Ishikawa (cell line): Measurements from ENCODE around the gene DVL3.
A peak's percentile ranks its signal among the peaks of the same experiment; 100 is the strongest.

Experiments used
- CEBPB ChIP-seq: IDR thresholded peaks from 2 replicates; pipeline ENCODE4 v1.6.1; 2012
- CREB1 ChIP-seq: IDR thresholded peaks from 2 replicates; pipeline ENCODE4 v1.6.1; 2012; ENCODE audit warnings: low read depth
- EP300 ChIP-seq: IDR thresholded peaks from 2 replicates; pipeline ENCODE4 v1.6.1; 2012; ENCODE audit warnings: borderline replicate concordance
- FOXM1 ChIP-seq: IDR thresholded peaks from 2 replicates; pipeline ENCODE4 v1.6.1; 2012; ENCODE audit warnings: low read depth, borderline replicate concordance
- RAD21 ChIP-seq: IDR thresholded peaks from 2 replicates; pipeline ENCODE4 v1.6.1; 2012; ENCODE audit warnings: low read depth
- TAF1 ChIP-seq: IDR thresholded peaks from 2 replicates; pipeline ENCODE4 v1.6.1; 2012; ENCODE audit warnings: low read depth, mild to moderate bottlenecking
- TCF12 ChIP-seq: IDR thresholded peaks from 2 replicates; pipeline ENCODE4 v1.6.1; 2012; ENCODE audit warnings: low read depth
- TEAD4 ChIP-seq: IDR thresholded peaks from 2 replicates; pipeline ENCODE4 v1.6.1; 2012
- YY1 ChIP-seq: IDR thresholded peaks from 2 replicates; pipeline ENCODE4 v1.6.1; 2012; ENCODE audit warnings: low read depth
- TF ChIP-seq, protein P1 (sequence below): IDR thresholded peaks from 2 replicates; pipeline ENCODE4 v1.6.1; 2012
- TF ChIP-seq, protein P2 (sequence below): IDR thresholded peaks from 2 replicates; pipeline ENCODE4 v1.6.1; 2012; ENCODE audit warnings: low read depth, mild to moderate bottlenecking
- TF ChIP-seq, protein P3 (sequence below): IDR thresholded peaks from 2 replicates; pipeline ENCODE4 v1.6.1; 2012

DNA sequence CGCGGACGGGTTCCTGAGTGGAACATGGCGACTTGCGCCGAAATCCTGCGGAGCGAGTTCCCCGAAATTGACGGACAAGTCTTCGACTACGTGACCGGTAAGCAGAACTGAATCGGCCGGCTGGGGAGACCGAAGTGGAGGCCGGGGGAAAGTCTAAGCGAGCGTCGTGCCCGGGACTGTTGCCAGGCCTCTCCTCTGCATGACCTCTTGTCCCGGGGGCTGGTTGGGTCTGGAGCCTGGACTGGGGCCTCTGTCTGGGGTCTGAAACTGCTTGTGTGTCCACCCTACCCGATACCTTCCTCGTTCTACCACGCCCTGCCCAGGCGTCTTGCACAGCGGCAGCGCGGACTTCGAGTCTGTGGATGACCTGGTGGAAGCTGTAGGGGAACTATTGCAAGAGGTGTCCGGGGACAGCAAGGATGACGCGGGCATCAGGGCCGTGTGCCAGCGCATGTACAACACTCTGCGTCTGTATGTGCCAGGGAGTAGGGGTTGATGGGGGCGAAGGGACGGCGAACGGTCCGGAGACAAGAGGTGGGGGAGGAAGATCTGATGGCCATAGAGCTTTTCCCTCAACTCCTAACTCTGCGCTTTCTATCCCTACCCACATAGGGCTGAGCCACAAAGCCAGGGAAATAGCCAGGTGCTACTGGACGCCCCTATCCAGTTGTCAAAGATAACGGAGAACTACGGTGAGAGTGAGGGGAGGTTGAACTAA lies 31.2 kb downstream of the DVL3 start, which contains the start of gene ABCF3:
- TF ChIP-seq, protein P1, sequence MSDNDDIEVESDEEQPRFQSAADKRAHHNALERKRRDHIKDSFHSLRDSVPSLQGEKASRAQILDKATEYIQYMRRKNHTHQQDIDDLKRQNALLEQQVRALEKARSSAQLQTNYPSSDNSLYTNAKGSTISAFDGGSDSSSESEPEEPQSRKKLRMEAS: no peak
- TF ChIP-seq EP300: 0 out of 2 replicates have a peak, but pooled peaks have one; percentile 5
- peak; percentile 94 for TF ChIP-seq TAF1
- TF ChIP-seq FOXM1: no peak
- no peak for TF ChIP-seq RAD21
- TF ChIP-seq CEBPB: no peak
- no peak for TF ChIP-seq CREB1
- TF ChIP-seq, protein P2, sequence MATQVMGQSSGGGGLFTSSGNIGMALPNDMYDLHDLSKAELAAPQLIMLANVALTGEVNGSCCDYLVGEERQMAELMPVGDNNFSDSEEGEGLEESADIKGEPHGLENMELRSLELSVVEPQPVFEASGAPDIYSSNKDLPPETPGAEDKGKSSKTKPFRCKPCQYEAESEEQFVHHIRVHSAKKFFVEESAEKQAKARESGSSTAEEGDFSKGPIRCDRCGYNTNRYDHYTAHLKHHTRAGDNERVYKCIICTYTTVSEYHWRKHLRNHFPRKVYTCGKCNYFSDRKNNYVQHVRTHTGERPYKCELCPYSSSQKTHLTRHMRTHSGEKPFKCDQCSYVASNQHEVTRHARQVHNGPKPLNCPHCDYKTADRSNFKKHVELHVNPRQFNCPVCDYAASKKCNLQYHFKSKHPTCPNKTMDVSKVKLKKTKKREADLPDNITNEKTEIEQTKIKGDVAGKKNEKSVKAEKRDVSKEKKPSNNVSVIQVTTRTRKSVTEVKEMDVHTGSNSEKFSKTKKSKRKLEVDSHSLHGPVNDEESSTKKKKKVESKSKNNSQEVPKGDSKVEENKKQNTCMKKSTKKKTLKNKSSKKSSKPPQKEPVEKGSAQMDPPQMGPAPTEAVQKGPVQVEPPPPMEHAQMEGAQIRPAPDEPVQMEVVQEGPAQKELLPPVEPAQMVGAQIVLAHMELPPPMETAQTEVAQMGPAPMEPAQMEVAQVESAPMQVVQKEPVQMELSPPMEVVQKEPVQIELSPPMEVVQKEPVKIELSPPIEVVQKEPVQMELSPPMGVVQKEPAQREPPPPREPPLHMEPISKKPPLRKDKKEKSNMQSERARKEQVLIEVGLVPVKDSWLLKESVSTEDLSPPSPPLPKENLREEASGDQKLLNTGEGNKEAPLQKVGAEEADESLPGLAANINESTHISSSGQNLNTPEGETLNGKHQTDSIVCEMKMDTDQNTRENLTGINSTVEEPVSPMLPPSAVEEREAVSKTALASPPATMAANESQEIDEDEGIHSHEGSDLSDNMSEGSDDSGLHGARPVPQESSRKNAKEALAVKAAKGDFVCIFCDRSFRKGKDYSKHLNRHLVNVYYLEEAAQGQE: no peak
- TF ChIP-seq, protein P3, sequence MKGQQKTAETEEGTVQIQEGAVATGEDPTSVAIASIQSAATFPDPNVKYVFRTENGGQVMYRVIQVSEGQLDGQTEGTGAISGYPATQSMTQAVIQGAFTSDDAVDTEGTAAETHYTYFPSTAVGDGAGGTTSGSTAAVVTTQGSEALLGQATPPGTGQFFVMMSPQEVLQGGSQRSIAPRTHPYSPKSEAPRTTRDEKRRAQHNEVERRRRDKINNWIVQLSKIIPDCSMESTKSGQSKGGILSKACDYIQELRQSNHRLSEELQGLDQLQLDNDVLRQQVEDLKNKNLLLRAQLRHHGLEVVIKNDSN: no peak
- peak; percentile 97 for TF ChIP-seq YY1
- no peak for TF ChIP-seq TCF12
- TF ChIP-seq TEAD4: no peak
